Lung (tissue), 12 donors: ENCODE data around the gene IL9. TPM values are rescaled to one million over a fixed set of nuclear protein-coding genes. Genes with fewer than 3 reads are reported as not detected.
A peak's percentile ranks its signal among the peaks of the same experiment; 100 is the strongest.

Source experiments
- ATAC-seq: fragments of 200-7000 bp; cut with Tn5 transposase; one replicate; pipeline ENCODE4 v1.9.1; 2020; ENCODE audit warnings: moderate number of reproducible peaks; ENCODE audit not compliant: insufficient read depth, low FRiP score
- DNase-seq, 3 donors: peaks; one replicate each; pipeline ENCODE4 v3.0.0-alpha.2; 2013 to 2017
- H3K27ac ChIP-seq, 2 donors: one replicate each; pipeline ENCODE4 v1.5.1; 2013; ENCODE audit warnings: mild to moderate bottlenecking in 2 of 2, moderate library complexity in 2 of 2, control low read depth in 1 of 2, inconsistent platforms in 1 of 2, low read depth in 1 of 2, low read length in 1 of 2
- H3K27me3 ChIP-seq, 3 donors: one replicate each; pipeline ENCODE4 v1.5.1; 2013; ENCODE audit warnings: low read length in 2 of 3; ENCODE audit not compliant: control insufficient read depth in 3 of 3, insufficient read depth in 3 of 3
- H3K36me3 ChIP-seq, 4 donors: one replicate each; pipeline ENCODE4 v1.5.1; 2013; ENCODE audit warnings: low read length in 4 of 4, mild to moderate bottlenecking in 1 of 4, moderate library complexity in 1 of 4; ENCODE audit not compliant: control insufficient read depth in 4 of 4, insufficient read depth in 4 of 4
- H3K4me1 ChIP-seq, 5 donors: one replicate each; pipeline ENCODE4 v1.5.1; 2013; ENCODE audit warnings: low read length in 5 of 5, mild to moderate bottlenecking in 2 of 5, moderate library complexity in 1 of 5; ENCODE audit not compliant: control insufficient read depth in 5 of 5, insufficient read depth in 5 of 5
- H3K4me3 ChIP-seq: one replicate; pipeline ENCODE4 v1.5.1; 2013; ENCODE audit warnings: mild to moderate bottlenecking, control low read depth, moderate library complexity
- H3K9ac ChIP-seq, 2 donors: one replicate each; pipeline ENCODE4 v1.5.1; 2013; ENCODE audit warnings: low read length in 2 of 2, control low read depth in 1 of 2; ENCODE audit not compliant: insufficient read depth in 1 of 2
- H3K9me3 ChIP-seq, 4 donors: one replicate each; pipeline ENCODE4 v1.5.1; 2013; ENCODE audit warnings: low read length in 3 of 4, mild to moderate bottlenecking in 1 of 4, moderate library complexity in 1 of 4; ENCODE audit not compliant: control insufficient read depth in 4 of 4, insufficient read depth in 3 of 4
- WGBS, 2 donors: extraction: QIAGEN DNeasy Blood & Tissue Kit; methylation state at CpG; one replicate each; pipeline ENCODE4 v1.1.7; 2013; 5-methylcytosine and 5-hydroxymethylcytosine counted together
- polyA plus RNA-seq, 2 donors: library from polyadenylated mRNA; stranded (reverse); fragments of 200-250 nt; gene quantifications; one replicate each; pipeline ENCODE4 v1.2.1, GENCODE V29; 2013
- total RNA-seq, 2 donors: library from RNA; depleted of rRNA in 1 of 2; stranded (reverse); fragments of >200 nt in 1 of 2; gene quantifications; one replicate each; pipeline ENCODE4 v1.2.1, GENCODE V29; 2014 to 2021
- TF ChIP-seq, protein P1 (sequence below): IDR thresholded peaks from 2 replicates; pipeline ENCODE4 v1.5.1; 2012; ENCODE audit warnings: mild to moderate bottlenecking; ENCODE audit errors: control extremely low read depth, extremely low read depth
- donor health status: control.
- donor health status: control.
- donor health status: Bipolar disorder and iron deficiency.
- donor health status: healthy.
- donor health status: DM: yes; HTN: yes; CAD: no.

IL9 gene
- total and polyA plus RNA-seq, 4 donors, result not detected

DNA sequence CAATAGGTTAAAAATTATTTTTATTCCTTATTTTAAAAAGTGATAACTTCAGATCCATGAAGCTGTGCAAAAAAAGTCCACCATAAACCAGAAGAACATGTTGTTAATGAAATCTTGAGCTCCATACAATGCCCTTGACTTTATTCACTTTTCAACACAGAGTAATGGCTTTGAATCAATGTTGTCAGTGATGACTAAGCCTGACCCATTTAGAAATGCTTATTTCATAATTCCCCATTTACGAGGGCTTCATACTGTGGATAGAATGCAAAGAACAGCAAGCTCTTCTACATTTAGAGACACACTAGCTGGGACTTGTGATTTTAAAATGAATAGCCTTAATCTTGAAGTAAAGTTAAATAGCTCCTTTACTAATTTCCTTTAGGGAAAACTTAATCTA is 25.7 kb upstream of the IL9 start:
- 47 to 60% methylated on average over 1 of the region's 1 CpG for WGBS, 2 donors
- peak in 1 of 3 donors; percentile 21 for DNase-seq
- TF ChIP-seq, protein P1, sequence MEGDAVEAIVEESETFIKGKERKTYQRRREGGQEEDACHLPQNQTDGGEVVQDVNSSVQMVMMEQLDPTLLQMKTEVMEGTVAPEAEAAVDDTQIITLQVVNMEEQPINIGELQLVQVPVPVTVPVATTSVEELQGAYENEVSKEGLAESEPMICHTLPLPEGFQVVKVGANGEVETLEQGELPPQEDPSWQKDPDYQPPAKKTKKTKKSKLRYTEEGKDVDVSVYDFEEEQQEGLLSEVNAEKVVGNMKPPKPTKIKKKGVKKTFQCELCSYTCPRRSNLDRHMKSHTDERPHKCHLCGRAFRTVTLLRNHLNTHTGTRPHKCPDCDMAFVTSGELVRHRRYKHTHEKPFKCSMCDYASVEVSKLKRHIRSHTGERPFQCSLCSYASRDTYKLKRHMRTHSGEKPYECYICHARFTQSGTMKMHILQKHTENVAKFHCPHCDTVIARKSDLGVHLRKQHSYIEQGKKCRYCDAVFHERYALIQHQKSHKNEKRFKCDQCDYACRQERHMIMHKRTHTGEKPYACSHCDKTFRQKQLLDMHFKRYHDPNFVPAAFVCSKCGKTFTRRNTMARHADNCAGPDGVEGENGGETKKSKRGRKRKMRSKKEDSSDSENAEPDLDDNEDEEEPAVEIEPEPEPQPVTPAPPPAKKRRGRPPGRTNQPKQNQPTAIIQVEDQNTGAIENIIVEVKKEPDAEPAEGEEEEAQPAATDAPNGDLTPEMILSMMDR, result no peak
- no peak overlapping the region for H3K9ac ChIP-seq
- H3K9me3 ChIP-seq, result no peaks in the 10 kb centered on the region
- H3K4me3 ChIP-seq, result no peak overlapping the region
- peaks cover 0 to 58% (median 31%) of the 10 kb centered on the region in 3 donors for H3K27me3 ChIP-seq
- no peak overlapping the region for H3K27ac ChIP-seq
- H3K4me1 ChIP-seq, result no peaks in the 10 kb centered on the region
- ATAC-seq, result no peak
- no peaks in the 10 kb centered on the region for H3K36me3 ChIP-seq

DNA sequence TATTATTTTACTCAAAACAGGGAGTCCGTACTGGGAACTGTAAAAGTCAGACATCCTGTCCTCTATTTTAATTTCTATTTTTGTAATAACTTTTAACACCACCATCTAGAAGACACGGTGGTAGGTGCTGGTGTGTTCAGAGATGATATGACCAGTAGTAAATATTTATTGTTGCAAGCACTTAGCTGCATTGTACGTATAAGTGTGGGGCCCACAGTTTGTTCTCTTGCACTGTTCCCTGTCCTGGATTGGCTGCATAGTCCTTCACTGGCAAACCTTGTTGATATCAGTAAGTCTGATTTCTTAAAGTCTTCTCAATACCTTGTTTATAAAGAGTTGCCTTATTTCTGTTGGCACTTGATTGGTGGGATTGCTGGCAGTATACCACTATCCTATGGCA is 24.6 kb upstream of the IL9 start:
- no peak overlapping the region for H3K9ac ChIP-seq
- 59 to 63% methylated on average over 3 of the region's 3 CpGs for WGBS, 2 donors
- H3K27ac ChIP-seq, result no peak overlapping the region
- TF ChIP-seq, protein P1, result no peak
- no peaks in the 10 kb centered on the region for H3K9me3 ChIP-seq
- peaks cover 0 to 57% (median 27%) of the 10 kb centered on the region in 3 donors for H3K27me3 ChIP-seq
- no peaks in the 10 kb centered on the region for H3K4me1 ChIP-seq
- DNase-seq (no peak), ATAC-seq (no peak)
- H3K36me3 ChIP-seq, result no peaks in the 10 kb centered on the region
- H3K4me3 ChIP-seq, result no peak overlapping the region

DNA sequence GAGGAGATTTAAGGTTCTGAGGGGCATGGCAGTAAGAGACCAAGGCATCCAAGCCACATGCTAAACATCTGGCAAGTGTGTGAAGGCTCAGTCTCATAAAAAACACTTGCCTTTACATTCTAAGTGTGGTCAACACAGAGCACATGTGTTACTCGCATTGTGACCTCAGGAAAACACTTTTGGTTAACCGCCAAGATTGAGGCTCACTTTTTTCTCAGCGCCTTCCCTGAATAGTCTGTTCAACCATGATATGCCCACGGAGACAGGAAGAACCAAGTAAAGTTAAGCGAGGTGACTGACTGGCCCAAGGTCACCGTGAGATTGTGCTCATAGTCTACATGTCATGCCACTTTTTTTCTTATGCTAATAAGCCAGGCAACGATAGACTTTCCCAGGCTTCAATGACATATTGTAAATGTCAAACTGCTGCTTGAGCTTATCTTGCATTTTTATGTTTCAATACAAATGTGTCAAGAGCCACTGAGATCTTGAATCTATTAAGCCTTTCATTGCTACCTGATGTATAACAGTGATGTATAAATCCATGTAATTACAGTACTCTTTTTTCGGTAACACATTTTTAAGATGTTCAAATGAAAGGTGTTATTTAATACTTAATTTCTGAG is 21.1 kb upstream of the IL9 start:
- WGBS, 2 donors, result 66 to 82% methylated on average over 8 of the region's 8 CpGs
- Histone ChIP-seq H3K9me3 (peaks cover 0 to 2% (median 0%) of the 10 kb centered on the region in 4 donors), H3K36me3 (no peaks in the 10 kb centered on the region), H3K4me3 (no peak overlapping the region), H3K27me3 (peaks cover 3 to 29% (median 11%) of the 10 kb centered on the region in 3 donors), H3K27ac (no peak overlapping the region), H3K4me1 (no peaks in the 10 kb centered on the region), H3K9ac (no peak overlapping the region)
- TF ChIP-seq, protein P1, result no peak
- ATAC-seq, result no peak
- DNase-seq, result no peak
